ELF-1 (cell line): ENCODE measurements around the gene GAB3.
"Not testable (repeated sequence)": the region's sequence is repeated elsewhere in the genome, so short reads cannot be mapped to it uniquely, and the experiment has no call there.

Source experiments
- DNase-seq: peaks from one replicate; pipeline ENCODE4 v3.0.0-alpha.2; 2016; ENCODE audit warnings: low read depth, low spot score

Gene GAB3

DNA sequence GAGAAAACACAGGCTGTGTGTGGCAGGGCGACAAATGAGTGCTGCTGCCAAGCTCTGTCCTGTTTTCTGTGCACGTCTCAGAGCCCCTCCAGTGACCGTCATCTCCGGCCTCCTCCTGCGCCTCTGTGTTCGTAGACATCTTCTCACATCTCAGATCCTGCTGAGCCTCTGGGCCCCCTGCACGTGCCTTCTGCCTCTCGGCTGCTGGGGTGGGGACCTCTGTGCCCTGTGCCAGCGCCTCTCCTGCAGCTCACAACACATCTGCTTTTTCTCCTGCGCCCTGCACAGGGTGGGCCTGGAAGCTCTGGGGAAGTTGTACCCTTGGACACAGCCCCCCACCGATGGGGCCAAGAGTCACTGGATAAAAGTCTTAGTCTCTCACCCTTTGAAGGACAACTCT is 95.1 kb downstream of the GAB3 start:
- DNase-seq: no peak

DNA sequence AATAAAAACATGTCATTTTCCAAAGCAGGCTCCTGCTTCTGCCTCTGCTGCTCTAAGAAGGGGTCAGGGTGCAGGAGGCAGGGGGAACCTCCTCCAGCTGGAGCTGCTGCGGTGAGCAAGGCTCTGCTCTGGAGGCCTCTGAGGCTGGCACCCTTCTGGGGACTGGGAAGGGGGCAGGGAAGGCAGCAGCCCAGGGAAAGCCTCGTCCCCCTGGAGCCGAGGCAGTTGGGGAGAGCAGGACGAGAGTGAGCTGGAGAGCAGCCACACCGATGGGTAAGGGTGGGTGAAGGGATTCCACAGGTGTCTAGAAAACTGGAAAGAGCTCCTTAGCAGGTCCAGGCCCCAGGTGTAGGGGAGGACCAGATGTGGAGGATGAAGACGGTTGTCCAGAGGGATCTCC is 95.5 kb downstream of the GAB3 start:
- no peak for DNase-seq

DNA sequence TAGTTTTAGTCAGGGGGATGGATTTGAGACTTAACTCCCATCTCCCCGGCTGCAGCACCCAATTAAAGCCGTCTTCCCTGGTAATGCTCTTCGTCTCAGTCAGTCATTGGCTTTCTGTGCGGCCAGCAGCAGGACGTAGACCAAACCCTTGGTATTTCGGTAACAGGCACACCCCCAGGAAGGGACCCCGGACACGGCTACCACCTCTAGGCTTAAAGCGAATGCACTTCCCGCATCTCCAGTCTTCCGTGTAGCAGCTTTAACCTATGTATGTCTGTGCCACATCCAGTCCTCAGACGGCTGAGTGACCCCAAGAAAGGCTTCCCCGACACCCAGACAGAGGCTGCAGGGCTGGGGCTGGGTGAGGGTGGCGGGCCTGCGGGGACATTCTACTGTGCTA is 96.0 kb downstream of the GAB3 start:
- no peak for DNase-seq

DNA sequence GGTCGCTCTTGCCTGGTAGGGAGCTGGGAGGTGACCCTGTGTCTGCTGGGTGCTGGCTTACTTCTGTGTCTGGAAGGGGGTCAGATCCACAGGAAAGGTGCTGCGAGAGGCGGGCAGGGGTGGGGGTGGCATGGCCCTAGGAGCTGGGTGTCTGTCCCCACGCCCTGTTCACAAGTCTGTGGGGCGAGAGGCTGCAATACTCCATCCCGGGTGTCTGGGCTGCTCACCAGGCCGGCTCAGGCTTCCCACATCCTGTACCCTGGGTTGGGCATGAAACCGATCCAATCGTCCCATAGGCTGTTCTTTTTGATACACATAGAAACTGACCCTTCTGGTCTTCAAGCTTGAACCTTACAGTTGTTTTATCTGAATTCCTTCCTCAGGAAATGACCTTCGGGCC is 96.5 kb downstream of the GAB3 start:
- no peak for DNase-seq

DNA sequence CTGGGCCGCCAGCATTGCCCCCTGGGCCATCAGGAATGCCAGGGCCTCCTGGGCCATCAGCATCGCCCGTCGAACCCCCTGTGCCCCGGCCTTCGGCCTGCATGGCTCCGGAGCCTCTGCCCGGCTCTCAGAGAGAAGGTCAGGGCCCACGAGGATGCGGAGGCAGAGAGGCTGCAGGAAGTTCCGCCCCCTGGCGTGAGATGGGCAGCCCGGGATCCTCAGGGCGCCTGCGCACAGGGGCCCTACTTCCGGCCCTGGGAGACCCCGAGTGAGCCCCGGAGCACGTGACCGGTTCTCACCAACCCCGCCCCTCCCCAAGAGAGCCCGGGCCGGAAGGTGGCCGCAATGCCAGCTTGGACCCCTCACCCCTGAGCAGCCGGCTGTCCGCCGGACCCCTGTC is 97.5 kb downstream of the GAB3 start, which contains the start of gene CTAG2:
Gene CTAG2, minus strand, starts transcription at position 167 of the 400 bp plus-strand sequence. Its CDS starts 64 bp downstream, at position 103.
- not testable (repeated sequence) for DNase-seq

DNA sequence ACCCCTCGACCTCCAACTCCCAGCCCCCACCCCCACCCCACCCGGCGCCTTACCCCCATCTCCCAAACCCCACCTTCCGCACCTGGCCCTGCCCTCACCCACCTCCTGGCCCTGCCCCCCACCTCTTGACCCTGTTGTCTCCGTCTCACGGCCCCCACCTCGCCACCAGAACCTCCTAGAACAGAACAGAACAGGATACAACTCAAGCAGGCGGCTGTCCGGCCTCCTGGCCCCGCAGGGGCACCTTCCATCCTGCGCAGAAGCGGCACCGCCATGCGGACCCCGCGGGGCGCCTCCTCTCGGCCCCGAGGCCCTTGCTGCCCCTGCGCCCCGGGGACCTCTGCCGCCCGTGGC is 97.9 kb downstream of the GAB3 start:
- DNase-seq: no peak

DNA sequence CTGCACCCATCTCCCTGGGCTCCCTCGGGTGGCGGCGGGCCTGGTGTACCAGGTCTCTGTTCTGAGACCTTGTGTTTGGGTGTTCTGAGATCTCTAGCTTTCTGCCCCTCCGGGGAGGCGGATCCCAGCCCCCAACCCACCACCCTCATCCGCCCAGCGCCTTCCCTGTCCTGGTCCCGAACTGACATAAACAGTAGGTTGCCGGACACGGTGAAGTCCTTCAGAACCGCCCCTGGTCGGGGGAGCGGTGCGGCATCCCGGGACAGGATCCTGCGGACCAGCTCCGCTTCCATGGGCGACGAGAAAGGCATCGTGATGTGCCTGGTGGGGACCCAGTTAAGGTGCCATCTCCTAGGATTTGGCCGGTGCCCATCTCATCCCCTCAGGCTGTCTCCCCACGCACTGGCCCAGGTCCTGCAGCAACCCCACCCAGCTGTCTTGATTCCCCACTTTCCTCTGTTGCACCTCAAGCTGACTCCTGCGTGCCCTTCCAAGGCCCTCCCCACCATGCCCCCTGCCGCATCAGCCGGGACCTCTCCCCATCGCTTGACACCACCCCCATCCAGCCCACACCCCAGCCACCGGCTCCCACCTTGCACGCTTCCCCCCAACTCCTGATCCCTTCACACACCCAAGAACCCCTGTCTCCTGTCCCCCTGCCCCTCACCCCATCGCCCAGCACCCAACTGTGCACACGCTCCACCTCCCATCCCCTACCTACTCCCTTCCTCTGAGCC is 98.4 kb downstream of the GAB3 start:
- no peak for DNase-seq

DNA sequence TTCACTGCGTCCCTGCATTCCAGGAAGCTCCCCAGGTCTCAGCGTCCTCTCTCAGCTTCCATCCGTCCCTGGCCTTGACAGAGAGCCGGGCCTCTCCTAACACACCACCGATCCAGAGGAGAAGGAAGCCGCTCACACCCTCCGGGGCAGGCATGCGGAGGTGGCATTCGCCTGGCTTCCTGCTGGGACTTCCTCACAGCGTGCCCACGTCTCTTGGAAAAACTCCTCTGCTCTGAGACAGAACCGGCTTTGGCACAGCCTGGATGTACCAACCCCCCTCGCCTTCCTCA is 100.7 kb downstream of the GAB3 start:
- no peak for DNase-seq

DNA sequence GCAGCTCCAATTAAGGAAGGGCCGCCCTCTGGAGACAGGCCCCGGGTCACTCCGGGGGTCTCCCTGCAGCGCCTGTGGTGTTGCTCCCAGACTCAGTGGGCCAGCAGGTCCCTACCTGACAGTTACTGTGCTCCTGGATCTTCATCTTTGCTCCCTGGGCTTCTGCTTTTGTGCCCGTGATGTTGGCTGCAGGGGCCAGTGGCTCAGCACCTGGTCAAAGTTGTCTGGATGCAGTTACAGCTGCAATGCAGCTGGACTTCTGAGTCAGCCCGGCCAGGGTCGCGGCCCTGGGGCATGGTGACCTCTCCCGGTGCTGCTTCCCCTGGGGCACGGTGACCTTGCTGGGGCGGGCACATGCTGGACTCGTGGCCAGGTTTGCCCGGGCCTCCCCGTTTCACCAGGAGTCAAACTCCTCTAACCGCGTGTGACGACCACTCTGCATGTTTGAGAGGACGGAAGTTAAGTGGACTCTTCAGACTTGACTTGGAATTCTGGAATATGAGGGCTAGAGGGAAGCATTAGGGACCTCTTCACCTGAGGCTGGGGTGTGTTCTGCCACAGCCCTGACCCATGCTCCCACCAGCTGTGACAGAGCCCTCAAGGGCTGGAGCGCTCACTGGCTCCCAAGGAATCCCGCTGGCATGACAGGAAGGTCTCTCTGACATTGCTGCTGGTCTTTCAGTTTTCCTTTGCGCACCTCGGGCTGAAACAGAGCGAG is 101.2 kb downstream of the GAB3 start:
- DNase-seq: peak; percentile 53

DNA sequence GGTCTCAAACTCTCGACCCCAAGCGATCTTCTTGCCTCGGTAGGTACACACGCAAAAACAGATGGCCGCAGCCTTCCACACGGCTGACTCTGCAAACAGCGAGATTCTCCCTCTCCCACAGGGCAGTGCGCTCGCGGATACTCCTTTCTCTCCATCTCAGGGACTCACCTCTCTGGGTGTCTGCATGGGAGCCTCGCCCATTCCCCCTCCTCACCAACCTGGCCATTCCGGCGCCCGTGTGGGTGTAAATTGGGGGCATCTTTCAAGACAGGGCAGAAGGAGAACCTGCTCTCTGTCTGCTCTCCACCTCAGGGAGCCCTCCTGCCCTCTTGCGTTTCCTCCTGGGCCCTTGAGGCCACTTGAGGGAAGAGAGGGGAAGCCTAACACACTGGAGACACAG is 101.9 kb downstream of the GAB3 start:
- DNase-seq: no peak

DNA sequence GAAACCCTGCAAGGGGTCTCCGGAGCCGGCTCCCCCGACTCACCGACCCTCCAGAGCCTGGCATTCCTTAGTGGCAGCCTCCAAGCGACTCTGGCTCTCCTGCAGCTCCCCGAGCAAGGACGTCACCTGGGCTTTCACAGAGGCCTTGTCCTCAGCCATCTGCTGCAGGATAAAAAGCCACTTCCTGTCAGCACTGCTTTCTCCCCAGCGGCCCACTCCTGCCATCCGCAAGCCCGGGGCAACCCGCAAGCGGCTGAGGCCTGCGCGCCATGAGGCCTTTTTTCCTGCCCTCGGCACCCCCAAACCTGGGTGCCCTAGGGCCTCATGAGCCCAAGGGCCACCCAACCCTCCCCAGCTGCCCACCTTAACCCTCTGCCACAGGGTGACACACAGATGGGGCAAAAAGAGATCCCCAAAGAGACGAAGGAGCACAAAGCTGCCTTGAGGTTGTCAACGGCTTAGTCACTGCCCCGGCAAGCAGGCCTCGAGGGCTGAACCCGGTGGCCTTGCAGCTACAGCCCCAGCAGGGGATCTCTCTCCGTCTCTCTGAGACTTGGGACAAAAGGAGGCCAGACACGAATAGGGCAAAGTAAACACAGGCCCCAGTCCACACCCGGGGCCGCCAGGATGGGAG is 105.0 kb downstream of the GAB3 start:
- DNase-seq: not testable (repeated sequence)

DNA sequence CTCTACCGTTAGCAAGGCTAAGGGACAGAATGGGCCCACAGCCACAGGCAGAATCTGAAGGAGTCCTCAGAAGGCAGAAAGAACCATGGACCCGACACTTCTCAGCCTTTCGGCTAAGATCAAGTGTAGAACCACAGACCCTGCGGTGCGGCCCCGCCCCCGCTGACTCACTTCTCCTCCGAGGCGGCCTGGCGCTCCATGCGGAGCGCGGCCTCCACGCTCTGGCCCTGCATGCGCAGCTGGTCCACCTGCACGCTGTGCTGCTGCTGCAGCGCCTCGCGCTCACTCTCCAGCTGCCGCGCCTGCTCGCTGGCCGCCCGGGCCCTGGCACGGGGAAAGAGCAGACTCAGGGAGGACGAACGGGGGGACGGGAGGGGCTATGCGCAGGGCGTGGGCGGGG is 107.2 kb downstream of the GAB3 start:
- not testable (repeated sequence) for DNase-seq

DNA sequence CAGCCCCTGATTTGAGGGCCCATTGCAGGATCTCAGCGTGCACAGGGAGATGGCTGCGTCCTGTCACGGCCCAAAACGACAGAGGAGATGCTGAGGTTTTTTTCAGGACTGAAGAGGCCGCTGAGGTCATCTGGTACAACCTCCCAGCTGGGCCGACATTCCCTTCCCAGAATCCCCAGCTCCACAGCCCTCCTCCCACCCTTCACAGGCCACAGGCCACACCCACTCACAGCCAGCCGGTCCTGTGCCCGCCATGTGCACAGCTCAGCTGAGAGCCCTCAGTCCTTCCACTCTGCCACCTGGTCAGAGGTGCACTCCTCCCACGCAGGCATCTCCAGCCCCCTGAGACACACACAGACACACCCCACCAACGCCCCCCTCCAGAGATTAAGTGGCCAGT is 109.1 kb downstream of the GAB3 start:
- not testable (repeated sequence) for DNase-seq

DNA sequence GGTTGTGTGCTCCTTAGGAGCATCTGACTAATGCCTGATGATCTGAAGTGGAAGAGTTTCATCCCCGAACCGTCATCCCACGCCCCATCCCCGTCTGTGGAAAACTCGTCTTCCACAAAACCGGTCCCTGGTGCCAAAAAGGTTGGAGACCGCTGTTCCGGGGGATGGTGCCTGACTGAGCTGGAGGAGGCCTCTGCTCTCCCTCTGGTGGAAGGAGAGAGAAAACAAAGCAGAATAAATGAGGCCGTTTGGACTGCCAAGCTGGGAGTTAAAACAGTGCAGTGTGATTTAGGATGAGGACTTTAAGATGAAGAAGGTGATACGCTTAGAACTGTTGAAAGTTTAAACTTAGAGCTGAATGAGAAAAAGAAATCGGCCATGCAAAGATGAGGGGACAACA is 117.2 kb downstream of the GAB3 start:
- DNase-seq: not testable (repeated sequence)

DNA sequence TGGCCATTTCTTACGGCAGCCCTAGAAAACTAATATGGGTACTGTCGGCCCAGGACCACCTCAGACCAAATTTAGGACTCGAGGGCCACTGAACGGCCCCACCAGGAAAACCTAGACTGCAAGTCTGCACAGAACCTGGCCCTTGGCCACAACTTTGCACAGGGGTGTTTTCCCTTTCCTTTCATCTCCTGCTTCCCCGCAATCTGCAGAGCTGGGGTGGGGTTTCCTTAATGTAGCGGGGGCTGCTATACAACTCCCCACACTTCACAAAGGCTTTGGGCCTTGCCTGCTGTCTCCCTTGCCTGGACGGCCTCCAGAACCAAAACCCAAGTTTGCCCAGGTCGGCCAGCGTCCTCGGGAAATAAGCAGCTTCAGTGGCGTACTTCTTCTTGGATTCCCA is 119.9 kb downstream of the GAB3 start:
- not testable (repeated sequence) for DNase-seq

DNA sequence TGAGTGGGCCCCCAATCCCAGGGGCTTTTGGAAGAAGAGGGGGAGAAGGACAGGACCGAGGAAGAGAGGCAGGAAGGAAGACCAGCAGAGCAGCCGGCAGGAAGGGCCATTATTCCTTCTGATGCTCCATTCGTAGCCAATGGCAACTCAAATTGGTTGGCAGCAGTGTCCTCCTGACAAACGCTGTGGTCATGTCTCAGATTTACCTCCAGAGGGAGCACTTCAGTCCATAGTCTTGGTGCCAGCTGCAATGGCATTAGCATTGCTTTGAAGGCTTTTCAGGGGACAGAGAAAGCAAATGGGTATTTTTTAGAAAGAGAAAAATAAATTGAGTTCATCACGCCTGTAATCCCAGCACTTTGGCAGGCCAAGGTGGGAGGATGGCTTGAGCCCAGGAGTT is 121.9 kb downstream of the GAB3 start:
- DNase-seq: not testable (repeated sequence)
